ENCODE measurements around the gene ASCC1.

DNA sequence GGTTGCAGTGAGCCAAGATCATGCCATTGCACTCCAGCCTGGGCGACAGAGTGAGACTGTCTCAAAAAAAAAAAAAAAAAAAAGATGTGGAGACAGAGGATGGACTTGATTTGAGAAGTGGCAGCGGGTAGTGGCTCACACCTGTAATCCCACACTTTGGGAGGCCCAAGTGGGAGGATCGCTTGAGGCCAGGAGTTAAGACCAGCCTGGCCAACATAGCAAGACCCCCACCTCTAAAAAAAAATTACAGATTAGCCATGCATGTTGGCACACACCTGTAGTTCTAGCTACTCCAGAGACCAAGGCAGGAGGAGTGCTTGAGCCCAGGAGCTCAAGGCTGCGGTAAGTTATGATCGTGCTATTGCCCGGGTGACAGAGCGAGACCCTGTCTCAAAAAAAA is 24.3 kb upstream of the ASCC1 start:
- TF ChIP-seq, protein P1, sequence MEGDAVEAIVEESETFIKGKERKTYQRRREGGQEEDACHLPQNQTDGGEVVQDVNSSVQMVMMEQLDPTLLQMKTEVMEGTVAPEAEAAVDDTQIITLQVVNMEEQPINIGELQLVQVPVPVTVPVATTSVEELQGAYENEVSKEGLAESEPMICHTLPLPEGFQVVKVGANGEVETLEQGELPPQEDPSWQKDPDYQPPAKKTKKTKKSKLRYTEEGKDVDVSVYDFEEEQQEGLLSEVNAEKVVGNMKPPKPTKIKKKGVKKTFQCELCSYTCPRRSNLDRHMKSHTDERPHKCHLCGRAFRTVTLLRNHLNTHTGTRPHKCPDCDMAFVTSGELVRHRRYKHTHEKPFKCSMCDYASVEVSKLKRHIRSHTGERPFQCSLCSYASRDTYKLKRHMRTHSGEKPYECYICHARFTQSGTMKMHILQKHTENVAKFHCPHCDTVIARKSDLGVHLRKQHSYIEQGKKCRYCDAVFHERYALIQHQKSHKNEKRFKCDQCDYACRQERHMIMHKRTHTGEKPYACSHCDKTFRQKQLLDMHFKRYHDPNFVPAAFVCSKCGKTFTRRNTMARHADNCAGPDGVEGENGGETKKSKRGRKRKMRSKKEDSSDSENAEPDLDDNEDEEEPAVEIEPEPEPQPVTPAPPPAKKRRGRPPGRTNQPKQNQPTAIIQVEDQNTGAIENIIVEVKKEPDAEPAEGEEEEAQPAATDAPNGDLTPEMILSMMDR (optimal IDR thresholded peaks at IDR 0.05 in 1 of 3, IDR thresholded peaks at IDR 0.05 in 1 of 3, conservative IDR thresholded peaks at IDR 0.05 in 1 of 3; ENCODE audit: extremely low read depth in 1 of 3, insufficient read depth in 2 of 3, low read length in 3 of 3) = no peak
- no peak for TF ChIP-seq EZH2 (IDR thresholded peaks at IDR 0.05; ENCODE audit: low read length)

Data from keratinocyte (primary cell).